GM12801 (cell line): ENCODE data around the gene STARD13.

Experiments
- TF ChIP-seq, protein P1 (sequence below): IDR thresholded peaks from one replicate; pipeline ENCODE4 v1.5.1; 2011; ENCODE audit warnings: control low read depth; ENCODE audit not compliant: insufficient read length; ENCODE audit errors: extremely low read depth

Gene STARD13

DNA sequence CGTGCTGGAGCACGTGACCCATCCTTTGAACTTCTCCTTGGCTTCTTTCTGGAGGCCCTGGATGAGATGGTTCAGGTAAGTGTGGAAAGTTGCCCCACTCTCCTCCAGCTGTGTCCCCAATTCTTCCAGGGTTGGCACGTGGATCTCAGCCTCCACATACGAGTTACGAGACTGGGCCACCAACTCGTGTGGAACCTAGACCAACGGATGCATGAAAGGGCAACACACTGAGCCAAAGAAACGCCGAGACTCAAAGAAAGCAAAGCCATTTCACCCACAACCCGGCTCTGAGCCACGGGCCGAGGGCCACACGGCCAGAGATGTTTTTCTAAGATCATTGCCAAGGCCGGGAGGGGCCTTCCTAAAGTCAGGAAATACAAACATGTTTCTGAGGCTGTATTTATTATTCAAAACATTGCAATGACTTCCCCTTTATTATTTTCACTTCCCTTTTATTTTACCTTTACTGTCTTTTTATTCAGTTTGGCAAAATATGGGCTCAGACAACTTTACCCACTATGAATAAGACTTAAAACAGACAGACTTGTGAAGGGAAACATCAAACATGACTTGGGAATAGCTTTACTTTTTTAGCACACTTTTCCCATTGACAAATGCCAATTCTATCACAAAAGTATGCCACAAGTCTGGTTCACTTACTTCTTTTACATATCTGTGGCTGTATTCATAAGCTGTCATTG, 174.7 kb downstream of the STARD13 start:
- TF ChIP-seq, protein P1, sequence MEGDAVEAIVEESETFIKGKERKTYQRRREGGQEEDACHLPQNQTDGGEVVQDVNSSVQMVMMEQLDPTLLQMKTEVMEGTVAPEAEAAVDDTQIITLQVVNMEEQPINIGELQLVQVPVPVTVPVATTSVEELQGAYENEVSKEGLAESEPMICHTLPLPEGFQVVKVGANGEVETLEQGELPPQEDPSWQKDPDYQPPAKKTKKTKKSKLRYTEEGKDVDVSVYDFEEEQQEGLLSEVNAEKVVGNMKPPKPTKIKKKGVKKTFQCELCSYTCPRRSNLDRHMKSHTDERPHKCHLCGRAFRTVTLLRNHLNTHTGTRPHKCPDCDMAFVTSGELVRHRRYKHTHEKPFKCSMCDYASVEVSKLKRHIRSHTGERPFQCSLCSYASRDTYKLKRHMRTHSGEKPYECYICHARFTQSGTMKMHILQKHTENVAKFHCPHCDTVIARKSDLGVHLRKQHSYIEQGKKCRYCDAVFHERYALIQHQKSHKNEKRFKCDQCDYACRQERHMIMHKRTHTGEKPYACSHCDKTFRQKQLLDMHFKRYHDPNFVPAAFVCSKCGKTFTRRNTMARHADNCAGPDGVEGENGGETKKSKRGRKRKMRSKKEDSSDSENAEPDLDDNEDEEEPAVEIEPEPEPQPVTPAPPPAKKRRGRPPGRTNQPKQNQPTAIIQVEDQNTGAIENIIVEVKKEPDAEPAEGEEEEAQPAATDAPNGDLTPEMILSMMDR = no peak

DNA sequence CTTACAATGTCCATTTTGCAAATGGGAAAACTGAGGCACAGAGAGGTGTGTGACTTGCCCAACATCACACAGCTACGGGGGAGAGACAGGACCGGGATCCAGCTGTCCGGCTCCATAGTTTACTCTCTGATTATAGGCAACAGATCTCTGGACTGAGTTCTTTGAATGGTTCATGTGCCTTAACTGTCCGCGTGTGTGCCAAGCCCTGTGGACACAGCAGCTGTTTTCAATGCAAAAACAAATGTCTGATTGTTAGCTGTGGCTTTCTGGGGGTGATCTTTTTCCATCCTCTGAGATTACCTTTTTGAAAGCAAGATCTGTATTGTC, 175.2 kb downstream of the STARD13 start:
- TF ChIP-seq, protein P1 = no peak

DNA sequence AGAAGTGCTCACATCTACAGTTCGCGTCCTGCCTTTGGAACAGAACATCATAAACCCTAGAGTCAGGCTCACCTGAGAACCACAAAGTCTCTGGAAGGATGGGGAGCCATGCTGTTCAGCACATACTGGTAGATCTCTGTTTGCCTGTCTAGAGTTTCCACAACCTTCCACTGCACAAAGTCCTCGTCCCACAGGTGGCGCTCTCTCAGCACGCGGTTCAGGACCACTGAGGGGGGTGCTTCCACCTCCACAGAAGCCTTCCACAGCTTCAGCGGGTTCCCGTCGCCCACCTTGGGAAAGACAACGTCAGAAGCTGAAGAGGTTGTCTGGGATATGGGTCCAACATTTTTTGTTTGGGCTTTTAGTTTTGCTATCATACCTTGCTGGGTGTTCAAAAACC, 175.8 kb downstream of the STARD13 start:
- TF ChIP-seq, protein P1 = peak; percentile 35

DNA sequence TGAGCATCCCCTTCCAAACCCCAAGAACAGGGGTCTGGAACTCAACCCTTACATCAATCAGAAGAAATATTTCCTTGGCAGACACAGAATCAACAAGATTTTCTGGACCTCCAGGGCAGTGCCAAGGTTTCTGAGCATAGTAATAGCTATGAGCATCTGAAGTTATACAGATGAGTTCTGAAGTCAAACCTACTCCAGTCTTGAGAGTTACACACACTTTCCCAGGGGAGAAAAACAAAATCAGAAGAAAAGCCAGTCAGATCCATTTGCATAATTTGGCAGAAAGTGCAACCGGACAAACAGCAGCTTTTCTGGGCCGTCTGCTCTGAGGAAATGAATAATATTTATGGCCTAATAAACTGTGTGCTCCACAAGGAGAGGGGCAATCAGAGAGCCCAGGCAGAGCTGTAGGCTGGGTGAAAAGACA, 176.3 kb downstream of the STARD13 start:
- TF ChIP-seq, protein P1 = no peak

DNA sequence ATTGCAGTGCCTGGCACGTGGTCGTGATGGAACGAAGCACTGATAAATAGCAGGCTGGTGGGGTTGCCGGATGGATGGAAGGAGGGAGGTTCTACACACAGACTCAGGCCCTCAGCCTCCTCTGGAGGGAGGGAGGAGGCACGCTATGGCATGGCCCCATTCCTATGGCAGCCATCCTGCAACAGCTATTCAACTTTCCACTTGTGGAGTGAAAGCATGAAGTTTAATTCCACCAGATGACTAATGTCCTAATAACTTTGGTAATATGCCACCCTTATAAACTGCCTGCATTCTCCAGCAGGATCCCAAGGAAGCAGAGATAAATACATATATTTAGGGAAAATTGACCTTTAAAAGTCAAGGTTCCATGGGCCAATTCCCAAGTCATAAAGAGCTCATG, 176.9 kb downstream of the STARD13 start:
- TF ChIP-seq, protein P1 = no peak

DNA sequence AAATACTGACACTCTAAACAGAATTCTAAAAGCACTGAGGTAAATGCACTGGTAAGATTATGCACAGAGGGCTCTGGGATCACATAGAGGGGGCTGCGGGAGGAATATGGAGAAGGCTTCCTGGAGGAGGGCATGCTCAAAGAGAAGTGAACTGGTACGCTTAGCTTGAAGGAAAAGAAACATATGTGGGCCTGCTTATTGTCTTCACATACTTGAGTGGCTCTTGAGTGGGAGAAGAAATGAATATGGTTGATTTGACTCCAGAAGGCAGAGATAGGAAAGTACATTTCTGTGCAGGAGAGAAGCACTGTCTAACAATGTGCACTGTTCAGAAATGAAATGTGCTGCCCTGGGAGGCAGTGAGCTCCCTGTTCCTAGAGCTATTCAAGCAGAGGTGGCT, 178.2 kb downstream of the STARD13 start:
- TF ChIP-seq, protein P1 = no peak

DNA sequence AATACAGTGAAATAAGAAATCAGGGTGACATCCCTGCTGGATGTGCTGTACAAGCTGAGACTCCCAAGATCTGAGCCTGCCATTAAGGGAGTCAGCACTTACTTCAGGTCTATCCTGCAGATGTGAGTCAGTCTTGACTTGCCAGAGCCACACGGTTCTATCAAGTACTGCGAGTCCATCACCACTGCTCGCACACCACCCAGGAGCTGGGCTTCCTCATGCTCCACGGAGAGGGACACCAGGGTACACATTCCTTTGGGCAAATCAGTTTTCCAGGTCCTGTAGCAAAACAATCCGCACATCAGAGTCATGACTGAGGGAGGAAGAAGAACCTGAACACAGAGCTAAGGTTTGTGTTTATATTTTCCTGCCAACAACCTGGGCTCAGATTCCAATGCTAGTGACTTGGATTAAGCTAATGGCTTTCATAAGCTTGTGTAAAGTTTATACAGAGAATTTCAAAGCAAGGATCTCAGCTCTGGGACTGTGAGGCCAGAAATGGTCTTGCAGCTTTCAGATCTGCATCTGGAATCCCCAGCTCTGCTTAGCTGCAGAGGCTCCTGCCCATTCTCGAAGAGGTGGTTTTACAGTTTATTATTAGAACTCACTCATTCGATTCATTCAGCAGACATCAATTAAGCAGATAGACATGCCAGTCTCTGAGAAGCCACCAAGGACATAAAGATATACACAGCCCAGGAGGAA, 178.7 kb downstream of the STARD13 start:
- TF ChIP-seq, protein P1 = no peak
